ENCODE measurements around the gene AKAP11. TPM values are rescaled to one million over a fixed set of nuclear protein-coding genes. Genes with fewer than 3 reads are reported as not detected.

AKAP11 gene
- total and polyA plus RNA-seq, 7 donors: 2.5 to 51.2 (median 38.1) TPM

- no peak overlapping the region for H3K27ac ChIP-seq
- TF ChIP-seq POLR2AphosphoS5 (IDR thresholded peaks at IDR 0.05): no peak
- no peak for TF ChIP-seq POLR2A (IDR thresholded peaks at IDR 0.05)
- no peak for TF ChIP-seq EP300 (IDR thresholded peaks at IDR 0.05)
- no peak for TF ChIP-seq CTCF (IDR thresholded peaks at IDR 0.05)
- intact Hi-C loops (cut with DNase I): no loop called here
- DNase-seq: no peak
- H3K27me3 ChIP-seq: no peaks in the 10 kb centered on the region
- H3K9me3 ChIP-seq: no peaks in the 10 kb centered on the region
- H3K36me3 ChIP-seq: peaks cover 3 to 86% (median 22%) of the 10 kb centered on the region in 4 donors
- H3K4me3 ChIP-seq: no peak overlapping the region
- H3K4me1 ChIP-seq: no peaks in the 10 kb centered on the region
These were observed 33.6 kb downstream of the AKAP11 start for GRCh38 chr13:42305503-42305902.

GRCh38 chr13:42307461-42307860 is 35.5 kb downstream of the AKAP11 start:
- TF ChIP-seq POLR2AphosphoS5 (IDR thresholded peaks at IDR 0.05) (no peak), EP300 (IDR thresholded peaks at IDR 0.05) (no peak)
- H3K36me3 ChIP-seq: peaks cover 3 to 82% (median 10%) of the 10 kb centered on the region in 4 donors
- H3K27ac ChIP-seq: no peak overlapping the region
- intact Hi-C loops (cut with DNase I): no loop called here
- H3K9me3 ChIP-seq: no peaks in the 10 kb centered on the region
- DNase-seq: no peak
- H3K4me3 ChIP-seq: no peak overlapping the region
- H3K4me1 ChIP-seq: no peaks in the 10 kb centered on the region
- H3K27me3 ChIP-seq: no peaks in the 10 kb centered on the region
- WGBS, 2 donors: 73% methylated on average over 4 of the region's 4 CpGs

GRCh38 chr13:42312817-42313431 is 41.0 kb downstream of the AKAP11 start:
- 92 to 94% methylated on average over 2 of the region's 2 CpGs for WGBS, 2 donors

DNA sequence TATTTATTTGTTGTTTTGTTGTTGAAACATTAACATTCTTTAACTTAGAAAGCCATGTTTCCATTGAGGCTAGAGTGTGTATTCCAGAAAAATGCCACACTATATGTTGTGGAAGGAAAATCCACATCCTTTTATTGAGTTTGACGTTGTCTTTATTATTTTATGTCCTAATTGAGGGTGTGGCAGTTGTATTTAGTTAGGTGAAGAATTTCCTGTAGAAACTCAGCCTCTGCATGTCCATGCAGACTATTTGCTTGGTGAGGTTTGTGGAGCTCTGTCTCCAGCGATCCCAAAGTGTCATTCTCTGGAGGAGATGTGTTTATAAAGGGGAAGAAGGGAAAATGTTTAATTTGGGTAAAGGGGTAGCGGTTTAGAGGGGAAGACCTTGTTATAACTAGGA is 46.6 kb downstream of the AKAP11 start:
- Histone ChIP-seq H3K36me3 (peaks cover 0 to 77% (median 4%) of the 10 kb centered on the region in 4 donors), H3K9me3 (no peaks in the 10 kb centered on the region), H3K27ac (no peak overlapping the region), H3K27me3 (no peaks in the 10 kb centered on the region), H3K4me3 (no peak overlapping the region), H3K4me1 (no peaks in the 10 kb centered on the region)
- intact Hi-C loops (cut with DNase I): no loop called here
- 22 to 63% methylated on average over 3 of the region's 3 CpGs for WGBS, 2 donors
- DNase-seq: no peak
- TF ChIP-seq CTCF (IDR thresholded peaks at IDR 0.05) (no peak), POLR2A (IDR thresholded peaks at IDR 0.05) (no peak), EP300 (IDR thresholded peaks at IDR 0.05) (no peak), POLR2AphosphoS5 (IDR thresholded peaks at IDR 0.05) (no peak)

More at GRCh38 chr13:42312817-42313431, 41.0 kb downstream of the AKAP11 start:
- no peak for TF ChIP-seq POLR2AphosphoS5 (IDR thresholded peaks at IDR 0.05)
- no peak for TF ChIP-seq POLR2A (IDR thresholded peaks at IDR 0.05)
- no peak for TF ChIP-seq CTCF (IDR thresholded peaks at IDR 0.05)
- no peak for TF ChIP-seq EP300 (IDR thresholded peaks at IDR 0.05)
- peaks cover 0 to 82% (median 8%) of the 10 kb centered on the region in 4 donors for H3K36me3 ChIP-seq
- DNase-seq: no peak
- no peaks in the 10 kb centered on the region for H3K27me3 ChIP-seq
- H3K4me3 ChIP-seq: no peak overlapping the region
- H3K27ac ChIP-seq: no peak overlapping the region
- intact Hi-C loops (cut with DNase I): no loop called here
- H3K4me1 ChIP-seq: no peaks in the 10 kb centered on the region
- H3K9me3 ChIP-seq: no peaks in the 10 kb centered on the region

- H3K4me3 ChIP-seq: no peak overlapping the region
- no peaks in the 10 kb centered on the region for H3K4me1 ChIP-seq
- intact Hi-C loops (cut with DNase I): no loop called here
- no peak overlapping the region for H3K27ac ChIP-seq
- peaks cover 0 to 62% (median 2%) of the 10 kb centered on the region in 4 donors for H3K36me3 ChIP-seq
- H3K27me3 ChIP-seq: no peaks in the 10 kb centered on the region
- WGBS, 2 donors: 51 to 75% methylated on average over 4 of the region's 4 CpGs
- TF ChIP-seq POLR2AphosphoS5 (IDR thresholded peaks at IDR 0.05) (no peak), POLR2A (IDR thresholded peaks at IDR 0.05) (no peak), CTCF (IDR thresholded peaks at IDR 0.05) (no peak), EP300 (IDR thresholded peaks at IDR 0.05) (no peak)
- H3K9me3 ChIP-seq: no peaks in the 10 kb centered on the region
- DNase-seq: no peak
These were observed 48.4 kb downstream of the AKAP11 start for GRCh38 chr13:42320375-42320787.
